RWPE1 (cell line): ENCODE data around the gene MDFIC.

Source experiments
- CTCF ChIA-PET: fragments of 350-600 bp; sonication (Branson Sonifier 250); formaldehyde crosslinking; extraction: SDS; loops from one replicate; lab custom pipeline; 2021; lab: Yijun Ruan, JAX
- POLR2A ChIA-PET: fragments of 400-600 bp; formaldehyde crosslinking; extraction: SDS; loops from one replicate; lab custom pipeline; 2020; ENCODE audit warnings: antibody characterized with exemption; ENCODE audit not compliant: low non-redundant PET; lab: Yijun Ruan, JAX
- DNase-seq: peaks from one replicate; pipeline ENCODE4 v3.0.0; 2012; ENCODE audit warnings: low spot score
- H3K27ac ChIP-seq: fragments of 450-650 bp; 2 replicates; pipeline ENCODE4 v1.5.1; 2017
- CTCF ChIP-seq: fragments of 450-650 bp; conservative IDR thresholded peaks from 2 replicates; pipeline ENCODE4 v1.5.1; 2017; ENCODE audit warnings: low read depth, mild to moderate bottlenecking

The MDFIC gene

GRCh38 chr7:115038158-115038557 is 116.3 kb downstream of the MDFIC start:
- DNase-seq, result no peak
- ChIA-PET CTCF (no interaction called here), POLR2A (no interaction called here)
- H3K27ac ChIP-seq, result no peak overlapping the region
- no peak for TF ChIP-seq CTCF

GRCh38 chr7:115040057-115040456 is 118.2 kb downstream of the MDFIC start:
- CTCF ChIA-PET, result no interaction called here
- POLR2A ChIA-PET, result no interaction called here
- DNase-seq, result no peak
- H3K27ac ChIP-seq, result no peak overlapping the region
- TF ChIP-seq CTCF, result no peak

- no peak for TF ChIP-seq CTCF
- CTCF ChIA-PET, result no interaction called here
- no peak for DNase-seq
- POLR2A ChIA-PET, result no interaction called here
- H3K27ac ChIP-seq, result no peak overlapping the region
These were observed 118.6 kb downstream of the MDFIC start for GRCh38 chr7:115040495-115040894.

- CTCF ChIA-PET, result no interaction called here
- H3K27ac ChIP-seq, result no peak overlapping the region
- POLR2A ChIA-PET, result no interaction called here
- no peak for TF ChIP-seq CTCF
- DNase-seq, result no peak
These were observed 120.7 kb downstream of the MDFIC start for GRCh38 chr7:115042596-115042995.

- POLR2A ChIA-PET, result no interaction called here
- H3K27ac ChIP-seq, result no peak overlapping the region
- DNase-seq, result no peak
- CTCF ChIA-PET, result no interaction called here
- no peak for TF ChIP-seq CTCF
These were observed 121.7 kb downstream of the MDFIC start for GRCh38 chr7:115043605-115044004.

- CTCF ChIA-PET, result no interaction called here
- POLR2A ChIA-PET, result no interaction called here
- no peak for DNase-seq
- no peak overlapping the region for H3K27ac ChIP-seq
- no peak for TF ChIP-seq CTCF
These were observed 122.3 kb downstream of the MDFIC start for GRCh38 chr7:115044224-115044623.
